PC-3 (cell line): ENCODE measurements around the gene AFDN. TPM values are rescaled to one million over a fixed set of nuclear protein-coding genes. Genes with fewer than 3 reads are reported as not detected.

Source experiments
- ATAC-seq: fragments of 200-7000 bp; cut with Tn5 transposase; 2 replicates; pipeline ENCODE4 v1.9.1; 2020; ENCODE audit warnings: mild to moderate bottlenecking, moderate library complexity
- BruUV-seq: library from RNA; stranded (reverse); fragments of 400-500 nt; replicated peaks from 2 replicates; lab custom pipeline; 2021; lab: Mats Ljungman, UMichigan
- CTCF ChIA-PET: fragments of 300-600 bp; sonication (Branson Sonifier 250); formaldehyde crosslinking; loops from one replicate; lab custom pipeline; 2022; ENCODE audit warnings: antibody characterized with exemption; lab: Charles Lee
- POLR2A ChIA-PET: fragments of 300-600 bp; sonication (Branson Sonifier 250); formaldehyde crosslinking; loops from one replicate; lab custom pipeline; 2022; ENCODE audit warnings: antibody characterized with exemption; ENCODE audit not compliant: unreplicated experiment; lab: Charles Lee
- DNase-seq: peaks from one replicate; pipeline ENCODE4 v3.0.0-alpha.2; 2015
- H2AFZ ChIP-seq: fragments of 300-600 bp; sonication (generic); 2 replicates; pipeline ENCODE4 v1.6.0; 2016; ENCODE audit warnings: antibody characterized with exemption, low read length
- H3F3A ChIP-seq: fragments of 300-600 bp; sonication (generic); one replicate; pipeline ENCODE4 v1.6.0; 2017; ENCODE audit warnings: antibody characterized with exemption, low read length, control low read depth, mild to moderate bottlenecking; ENCODE audit not compliant: unreplicated experiment
- H3K27ac ChIP-seq: fragments of 300-600 bp; sonication (generic); 2 replicates; pipeline ENCODE4 v1.5.1; 2016; ENCODE audit warnings: mild to moderate bottlenecking, low read length
- H3K27me3 ChIP-seq: fragments of 300-600 bp; sonication (generic); 2 replicates; pipeline ENCODE4 v1.6.1; 2016; ENCODE audit warnings: low read length, mixed read lengths
- H3K36me3 ChIP-seq: fragments of 300-600 bp; sonication (generic); 2 replicates; pipeline ENCODE4 v1.6.1; 2016; ENCODE audit warnings: low read depth, mixed run types, low read length, mixed read lengths
- H3K4me1 ChIP-seq: fragments of 300-600 bp; sonication (generic); 2 replicates; pipeline ENCODE4 v1.5.1; 2016; ENCODE audit warnings: low read length; ENCODE audit not compliant: insufficient read depth
- H3K4me2 ChIP-seq: fragments of 300-600 bp; sonication (generic); 2 replicates; pipeline ENCODE4 v1.6.0; 2016; ENCODE audit warnings: low read length
- H3K4me3 ChIP-seq: fragments of 300-600 bp; sonication (generic); 2 replicates; pipeline ENCODE4 v1.5.1; 2016; ENCODE audit warnings: mild to moderate bottlenecking, low read length, mixed read lengths
- H3K79me2 ChIP-seq: fragments of 300-600 bp; sonication (generic); 2 replicates; pipeline ENCODE4 v1.6.1; 2017; ENCODE audit warnings: low read length, mixed read lengths
- H3K9ac ChIP-seq: fragments of 300-600 bp; sonication (generic); 2 replicates; pipeline ENCODE4 v1.6.0; 2016; ENCODE audit warnings: mild to moderate bottlenecking, low read length
- H3K9me2 ChIP-seq: fragments of 300-600 bp; sonication (generic); replicated peaks from 2 replicates; pipeline ENCODE4 v1.6.1; 2016; ENCODE audit warnings: mixed run types, low read length, mixed read lengths
- H3K9me3 ChIP-seq: fragments of 300-600 bp; sonication (generic); 2 replicates; pipeline ENCODE4 v1.6.1; 2016; ENCODE audit warnings: low read length, mixed read lengths
- H4K20me1 ChIP-seq: fragments of 300-600 bp; sonication (generic); 2 replicates; pipeline ENCODE4 v1.6.1; 2016; ENCODE audit warnings: low read length, mixed read lengths
- EZH2 ChIP-seq: fragments of 300-600 bp; sonication (generic); IDR thresholded peaks from one replicate; pipeline ENCODE4 v1.6.1; 2017; ENCODE audit warnings: antibody characterized with exemption, mild to moderate bottlenecking, low read length; ENCODE audit not compliant: unreplicated experiment
- EZH2phosphoT487 ChIP-seq: fragments of 300-600 bp; sonication (generic); IDR thresholded peaks from 2 replicates; pipeline ENCODE4 v1.6.1; 2018; ENCODE audit warnings: mild to moderate bottlenecking, antibody characterized with exemption, low read length, borderline replicate concordance
- intact Hi-C: fragments of 100-400 bp; cut with micrococcal nuclease; formaldehyde crosslinking; loops from 2 replicates; pipeline ENCODE4 v1.9.0; 2023
- total RNA-seq: library from RNA; depleted of rRNA; stranded (reverse); fragments of >200 nt; gene quantifications from 2 replicates; pipeline ENCODE4 v1.2.3, GENCODE V29; 2014
- TF ChIP-seq, protein P1 (sequence below): fragments of 300-600 bp; sonication (generic); conservative IDR thresholded peaks from 2 replicates; pipeline ENCODE4 v1.5.1; 2017; ENCODE audit warnings: antibody characterized with exemption, low read depth, mild to moderate bottlenecking, low read length

The AFDN gene
- total RNA-seq, 1 experiment from 2014 or later = 37.1 TPM

DNA sequence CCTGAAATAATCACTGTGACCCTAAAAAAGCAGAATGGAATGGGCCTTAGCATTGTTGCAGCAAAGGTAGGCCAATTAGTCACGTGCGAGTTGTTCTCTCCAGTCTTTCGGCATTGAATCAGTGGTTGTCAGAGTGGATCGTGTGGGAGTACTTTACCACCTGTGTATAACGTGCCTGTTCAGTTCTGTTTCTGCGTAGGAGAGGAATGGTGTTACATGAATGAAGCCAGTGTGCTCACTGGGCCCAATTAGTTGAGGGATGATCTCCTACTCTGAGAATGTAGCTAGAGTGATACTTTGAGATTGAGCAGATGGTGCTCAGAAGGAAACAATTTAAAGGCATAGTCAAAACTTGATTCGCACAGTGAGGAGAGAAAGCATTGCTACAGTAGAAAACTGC is 98.3 kb downstream of the AFDN start:
- Histone ChIP-seq H3K79me2 (no peaks in the 10 kb centered on the region), H3K4me2 (no peak overlapping the region), H3K9ac (no peak overlapping the region), H3K4me3 (no peak overlapping the region), H3K27me3 (no peaks in the 10 kb centered on the region), H3F3A (peaks cover 4% of the 10 kb centered on the region), H3K9me3 (no peaks in the 10 kb centered on the region), H3K9me2 (no peaks in the 10 kb centered on the region), H3K36me3 (no peaks in the 10 kb centered on the region), H2AFZ (no peak overlapping the region), H3K27ac (no peak overlapping the region), H4K20me1 (peaks cover 7% of the 10 kb centered on the region; the same call in 1 of the 2 replicates), H3K4me1 (peaks cover 9% of the 10 kb centered on the region)
- CTCF ChIA-PET = no interaction called here
- intact Hi-C loops = no loop called here
- no TSS peak for BruUV-seq
- POLR2A ChIA-PET = no interaction called here
- no peak for ATAC-seq
- DNase-seq = no peak
- TF ChIP-seq EZH2 (no peak), EZH2phosphoT487 (no peak)
- TF ChIP-seq, protein P1, sequence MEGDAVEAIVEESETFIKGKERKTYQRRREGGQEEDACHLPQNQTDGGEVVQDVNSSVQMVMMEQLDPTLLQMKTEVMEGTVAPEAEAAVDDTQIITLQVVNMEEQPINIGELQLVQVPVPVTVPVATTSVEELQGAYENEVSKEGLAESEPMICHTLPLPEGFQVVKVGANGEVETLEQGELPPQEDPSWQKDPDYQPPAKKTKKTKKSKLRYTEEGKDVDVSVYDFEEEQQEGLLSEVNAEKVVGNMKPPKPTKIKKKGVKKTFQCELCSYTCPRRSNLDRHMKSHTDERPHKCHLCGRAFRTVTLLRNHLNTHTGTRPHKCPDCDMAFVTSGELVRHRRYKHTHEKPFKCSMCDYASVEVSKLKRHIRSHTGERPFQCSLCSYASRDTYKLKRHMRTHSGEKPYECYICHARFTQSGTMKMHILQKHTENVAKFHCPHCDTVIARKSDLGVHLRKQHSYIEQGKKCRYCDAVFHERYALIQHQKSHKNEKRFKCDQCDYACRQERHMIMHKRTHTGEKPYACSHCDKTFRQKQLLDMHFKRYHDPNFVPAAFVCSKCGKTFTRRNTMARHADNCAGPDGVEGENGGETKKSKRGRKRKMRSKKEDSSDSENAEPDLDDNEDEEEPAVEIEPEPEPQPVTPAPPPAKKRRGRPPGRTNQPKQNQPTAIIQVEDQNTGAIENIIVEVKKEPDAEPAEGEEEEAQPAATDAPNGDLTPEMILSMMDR = no peak

DNA sequence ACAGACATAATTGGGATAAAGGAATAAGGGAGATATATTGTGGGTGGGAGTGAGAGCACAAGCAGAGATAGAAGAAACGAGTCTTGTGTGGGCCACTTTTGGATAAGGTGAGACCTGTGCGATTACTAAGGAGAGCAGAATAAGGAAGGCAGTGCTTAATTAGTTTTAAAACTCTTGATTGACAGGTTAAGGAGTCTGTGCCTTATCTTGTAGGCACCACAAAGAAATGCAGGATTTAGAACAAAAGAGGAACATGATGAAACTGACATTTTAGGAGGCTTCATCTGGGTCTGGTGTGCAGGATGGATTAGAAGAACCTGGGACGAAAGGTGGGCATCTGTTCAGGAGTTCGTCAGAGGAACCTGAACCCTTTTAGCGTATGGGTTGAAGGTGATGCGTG is 100.5 kb downstream of the AFDN start:
- intact Hi-C loops = no loop called here
- H3K27me3 ChIP-seq = no peaks in the 10 kb centered on the region
- no peaks in the 10 kb centered on the region; the same call in 1 of the 2 replicates for H3K36me3 ChIP-seq
- no peaks in the 10 kb centered on the region for H3K9me3 ChIP-seq
- no peak for ATAC-seq
- no TSS peak for BruUV-seq
- no peaks in the 10 kb centered on the region for H3K9me2 ChIP-seq
- H3F3A ChIP-seq = peaks cover 4% of the 10 kb centered on the region
- ChIA-PET POLR2A (no interaction called here), CTCF (no interaction called here)
- no peak overlapping the region for H3K4me2 ChIP-seq
- no peak overlapping the region for H3K4me3 ChIP-seq
- no peak overlapping the region for H3K9ac ChIP-seq
- H3K27ac ChIP-seq = no peak overlapping the region
- peaks cover 7% of the 10 kb centered on the region; the same call in 1 of the 2 replicates for H4K20me1 ChIP-seq
- TF ChIP-seq EZH2 (no peak), EZH2phosphoT487 (no peak)
- TF ChIP-seq, protein P1 = no peak
- H3K4me1 ChIP-seq = peaks cover 18% of the 10 kb centered on the region
- no peak for DNase-seq
- H3K79me2 ChIP-seq = no peaks in the 10 kb centered on the region
- H2AFZ ChIP-seq = no peak overlapping the region

DNA sequence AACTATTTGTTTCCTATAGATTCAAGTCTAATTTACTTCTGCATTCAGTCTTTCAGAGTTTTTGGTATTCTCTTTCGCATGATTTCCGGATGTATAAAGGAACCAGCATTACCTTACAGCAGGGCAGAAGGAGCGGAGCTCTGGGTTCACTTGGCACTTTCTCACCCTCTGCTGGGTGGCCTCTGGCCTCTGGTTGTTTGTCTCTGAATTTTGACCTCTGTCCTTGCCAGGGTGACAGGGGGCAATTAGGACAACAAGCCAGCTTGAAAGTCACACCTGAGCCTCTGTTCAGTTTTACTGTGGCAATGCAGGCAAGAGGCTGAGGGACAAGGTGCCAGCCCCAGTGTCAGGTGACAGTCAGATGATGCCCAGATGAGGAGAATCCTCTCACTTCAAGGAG is 101.4 kb downstream of the AFDN start:
- Histone ChIP-seq H3K9me2 (no peaks in the 10 kb centered on the region), H3K4me1 (peaks cover 18% of the 10 kb centered on the region), H3K4me2 (no peak overlapping the region), H3K4me3 (no peak overlapping the region), H3K27ac (no peak overlapping the region), H4K20me1 (peaks cover 7% of the 10 kb centered on the region; the same call in 1 of the 2 replicates), H3K79me2 (no peaks in the 10 kb centered on the region), H3K9ac (no peak overlapping the region), H3K9me3 (no peaks in the 10 kb centered on the region), H3K27me3 (no peaks in the 10 kb centered on the region), H3K36me3 (no peaks in the 10 kb centered on the region; the same call in 1 of the 2 replicates), H2AFZ (no peak overlapping the region), H3F3A (peaks cover 4% of the 10 kb centered on the region)
- BruUV-seq = no TSS peak
- ATAC-seq (no peak), DNase-seq (no peak)
- TF ChIP-seq, protein P1 = no peak
- no peak for TF ChIP-seq EZH2
- TF ChIP-seq EZH2phosphoT487 = no peak
- intact Hi-C loops = no loop called here
- ChIA-PET POLR2A (no interaction called here), CTCF (no interaction called here)
